ENCODE results near the gene PHOSPHO1. TPM values are rescaled to one million over a fixed set of nuclear protein-coding genes. Genes with fewer than 3 reads are reported as not detected.
A peak's percentile ranks its signal among the peaks of the same experiment; 100 is the strongest.

The PHOSPHO1 gene
- total RNA-seq, 1 donor from 2014 or later = not detected

DNA sequence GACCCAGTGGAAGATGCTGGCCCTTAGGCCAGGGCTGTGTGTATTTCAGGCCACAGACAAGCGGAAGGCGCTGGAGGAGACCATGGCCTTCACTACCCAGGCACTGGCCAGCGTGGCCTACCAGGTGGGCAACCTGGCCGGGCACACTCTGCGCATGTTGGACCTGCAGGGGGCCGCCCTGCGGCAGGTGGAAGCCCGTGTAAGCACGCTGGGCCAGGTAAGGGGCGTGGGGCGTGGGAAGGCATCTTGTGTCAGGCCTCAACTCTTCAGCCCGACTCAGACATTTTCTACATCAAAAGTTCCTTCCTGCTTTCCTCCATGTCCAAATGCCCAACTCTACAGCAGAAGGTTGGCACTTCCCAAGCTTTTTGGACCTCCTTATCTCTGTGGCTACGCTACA is 14.1 kb downstream of the PHOSPHO1 start:
- ATAC-seq (ENCODE audit: low read depth) = no peak
- ChIA-PET CTCF (interaction anchor here (1.2 to 7.7 kb wide), 2 partner anchors 24 to 35 kb away, joined by 3 to 41 read pairs; no protein-coding TSS in a partner anchor), POLR2A (interaction anchor here (0.6 to 12.3 kb wide), 2 partner anchors 24 to 1376 kb away, joined by 3 to 259 read pairs; partner anchors contain the start of gene SCRN2)
- intact Hi-C loops (cut with micrococcal nuclease) = loop anchor here (10.0 kb wide), 1 partner anchor 382 kb away; the partner anchor contains the start of gene CALCOCO2
- Mint-ChIP-seq H3K27ac (peak overlapping the region; percentile 80), H3K27me3 (no peaks in the 10 kb centered on the region), H3K9me3 (no peaks in the 10 kb centered on the region), H3K36me3 (ENCODE audit: low read depth) (peaks cover 4% of the 10 kb centered on the region), H3K4me3 (peak overlapping the region; percentile 52), H3K4me1 (peaks cover 79% of the 10 kb centered on the region)
- DNase-seq = no peak
- TF ChIP-seq, protein P1, sequence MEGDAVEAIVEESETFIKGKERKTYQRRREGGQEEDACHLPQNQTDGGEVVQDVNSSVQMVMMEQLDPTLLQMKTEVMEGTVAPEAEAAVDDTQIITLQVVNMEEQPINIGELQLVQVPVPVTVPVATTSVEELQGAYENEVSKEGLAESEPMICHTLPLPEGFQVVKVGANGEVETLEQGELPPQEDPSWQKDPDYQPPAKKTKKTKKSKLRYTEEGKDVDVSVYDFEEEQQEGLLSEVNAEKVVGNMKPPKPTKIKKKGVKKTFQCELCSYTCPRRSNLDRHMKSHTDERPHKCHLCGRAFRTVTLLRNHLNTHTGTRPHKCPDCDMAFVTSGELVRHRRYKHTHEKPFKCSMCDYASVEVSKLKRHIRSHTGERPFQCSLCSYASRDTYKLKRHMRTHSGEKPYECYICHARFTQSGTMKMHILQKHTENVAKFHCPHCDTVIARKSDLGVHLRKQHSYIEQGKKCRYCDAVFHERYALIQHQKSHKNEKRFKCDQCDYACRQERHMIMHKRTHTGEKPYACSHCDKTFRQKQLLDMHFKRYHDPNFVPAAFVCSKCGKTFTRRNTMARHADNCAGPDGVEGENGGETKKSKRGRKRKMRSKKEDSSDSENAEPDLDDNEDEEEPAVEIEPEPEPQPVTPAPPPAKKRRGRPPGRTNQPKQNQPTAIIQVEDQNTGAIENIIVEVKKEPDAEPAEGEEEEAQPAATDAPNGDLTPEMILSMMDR (IDR thresholded peaks at IDR 0.05) = no peak

DNA sequence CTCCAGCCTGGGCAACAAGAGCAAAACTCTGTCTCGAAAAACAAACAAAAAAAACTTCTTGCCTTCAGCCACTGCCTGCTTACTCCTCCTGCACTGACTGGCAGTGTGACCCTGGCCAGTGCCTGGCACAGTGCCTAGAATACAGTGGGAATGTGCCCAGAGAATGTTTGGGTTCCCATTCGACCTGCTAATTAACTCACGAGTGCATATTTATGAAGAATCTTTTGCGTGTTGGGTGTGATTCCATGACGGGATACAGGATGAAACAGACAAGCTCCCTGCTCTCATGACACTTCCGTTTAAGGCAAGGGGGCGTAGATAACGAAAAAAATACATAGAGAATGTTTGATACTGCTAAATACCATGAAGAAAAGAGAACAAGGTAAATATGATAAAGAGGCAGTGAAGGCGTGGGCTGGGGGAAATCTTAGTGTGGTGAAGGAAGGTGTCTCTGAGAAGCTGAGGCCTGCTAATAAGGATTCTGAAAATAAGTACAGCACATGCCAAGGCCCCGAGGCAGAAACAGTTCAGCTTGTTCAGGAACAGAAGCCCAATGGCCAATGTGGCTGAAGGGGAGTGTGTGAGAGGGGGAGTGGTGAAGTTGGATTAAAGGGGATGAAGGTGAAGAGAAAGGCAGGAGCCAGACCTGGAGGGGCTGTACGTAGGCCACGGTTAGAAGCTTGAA is 15.8 kb downstream of the PHOSPHO1 start:
- no peaks in the 10 kb centered on the region for H3K9me3 Mint-ChIP-seq
- ChIA-PET POLR2A (interaction anchor here (0.5 to 12.3 kb wide), 3 partner anchors 16 to 203 kb away, joined by 5 to 259 read pairs (median 9); no protein-coding TSS in a partner anchor), CTCF (interaction anchor here (1.1 to 7.7 kb wide), 5 partner anchors 9 to 35 kb away, joined by 4 to 41 read pairs (median 6); no protein-coding TSS in a partner anchor)

DNA sequence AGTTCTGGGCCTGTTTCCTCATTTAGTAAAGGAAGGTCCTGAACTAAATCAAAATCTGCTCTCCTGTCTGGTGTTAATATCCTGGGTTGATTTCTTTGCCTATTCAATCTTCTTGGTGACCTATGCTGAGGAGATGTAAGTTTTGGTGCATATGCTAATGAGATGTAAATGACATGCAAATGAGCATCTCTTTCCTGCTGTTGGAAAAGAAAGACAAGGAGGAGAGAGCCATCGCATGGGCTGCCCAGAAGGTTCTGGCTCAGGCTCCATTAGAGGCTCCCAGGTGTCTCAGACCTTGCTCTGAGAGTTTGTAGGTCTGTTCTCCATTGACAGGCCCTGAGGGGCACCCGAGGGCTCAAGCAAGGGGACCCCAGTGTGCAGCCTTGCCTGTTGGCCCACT is 16.7 kb downstream of the PHOSPHO1 start:
- Mint-ChIP-seq H3K27ac (peak overlapping the region; percentile 88), H3K9me3 (no peaks in the 10 kb centered on the region), H3K4me3 (peak overlapping the region; percentile 72), H3K36me3 (ENCODE audit: low read depth) (peaks cover 3% of the 10 kb centered on the region), H3K27me3 (no peaks in the 10 kb centered on the region), H3K4me1 (peaks cover 93% of the 10 kb centered on the region)
- TF ChIP-seq, protein P1 (IDR thresholded peaks at IDR 0.05) = no peak
- DNase-seq (no peak), ATAC-seq (ENCODE audit: low read depth) (peak; percentile 1)
- ChIA-PET POLR2A (interaction anchor here (12.3 kb wide), 1 partner anchor 21 kb away, joined by 259 read pairs; no protein-coding TSS in a partner anchor), CTCF (interaction anchor here (1.1 to 7.7 kb wide), 2 partner anchors 13 to 21 kb away, joined by 5 to 41 read pairs; no protein-coding TSS in a partner anchor)
- intact Hi-C loops (cut with micrococcal nuclease) = loop anchor here (1.0 to 10.0 kb wide), 2 partner anchors 20 to 379 kb away; partner anchors contain the start of gene CALCOCO2

More for the DNA sequence above, 15.8 kb downstream of the PHOSPHO1 start:
- H3K27me3 Mint-ChIP-seq = no peaks in the 10 kb centered on the region
- intact Hi-C loops (cut with micrococcal nuclease) = loop anchor here (10.0 kb wide), 1 partner anchor 380 kb away; the partner anchor contains the start of gene CALCOCO2
- H3K27ac Mint-ChIP-seq = peak overlapping the region; percentile 77
- peak overlapping the region; percentile 33 for H3K4me3 Mint-ChIP-seq
- DNase-seq = no peak
- peaks cover 4% of the 10 kb centered on the region for H3K36me3 Mint-ChIP-seq (ENCODE audit: low read depth)
- ATAC-seq (ENCODE audit: low read depth) = no peak
- TF ChIP-seq, protein P1 (IDR thresholded peaks at IDR 0.05) = no peak
- peaks cover 93% of the 10 kb centered on the region for H3K4me1 Mint-ChIP-seq

DNA sequence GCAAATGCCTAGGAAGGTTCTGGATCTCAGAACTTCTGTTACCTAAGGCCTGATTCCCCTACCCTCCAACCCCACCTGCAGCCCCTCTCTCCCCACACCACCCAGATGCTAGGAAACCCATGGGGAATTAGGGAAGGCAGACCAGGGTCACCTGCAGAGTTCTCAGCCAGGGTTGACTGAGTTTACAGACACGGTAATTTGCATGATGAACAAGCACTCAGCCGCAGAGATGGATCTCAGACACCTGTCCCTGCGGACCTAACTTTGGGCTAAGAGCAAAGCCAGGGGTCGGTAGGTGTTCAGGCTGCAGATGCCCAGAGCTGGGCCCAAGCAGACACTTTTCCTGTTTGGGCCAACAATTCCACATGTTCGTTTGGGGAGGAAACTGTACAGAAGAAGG is 17.2 kb downstream of the PHOSPHO1 start:
- Mint-ChIP-seq H3K27me3 (no peaks in the 10 kb centered on the region), H3K27ac (peak overlapping the region; percentile 88), H3K4me3 (peak overlapping the region; percentile 72), H3K9me3 (no peaks in the 10 kb centered on the region), H3K4me1 (peaks cover 92% of the 10 kb centered on the region), H3K36me3 (ENCODE audit: low read depth) (peaks cover 2% of the 10 kb centered on the region)
- TF ChIP-seq, protein P1 (IDR thresholded peaks at IDR 0.05) = no peak
- POLR2A ChIA-PET = interaction anchor here (3.0 to 12.3 kb wide), 2 partner anchors 15 to 21 kb away, joined by 11 to 259 read pairs; no protein-coding TSS in a partner anchor
- CTCF ChIA-PET = interaction anchor here (1.0 to 7.7 kb wide), 4 partner anchors 13 to 33 kb away, joined by 3 to 41 read pairs (median 6); no protein-coding TSS in a partner anchor
- intact Hi-C loops (cut with micrococcal nuclease) = loop anchor here (1.0 to 10.0 kb wide), 2 partner anchors 19 to 379 kb away; partner anchors contain the start of gene CALCOCO2
- no peak for DNase-seq
- ATAC-seq (ENCODE audit: low read depth) = peak; percentile 23
